H1 (cell line): ENCODE measurements around the gene SLC20A1. TPM values are rescaled to one million over a fixed set of nuclear protein-coding genes. Genes with fewer than 3 reads are reported as not detected.

ENCODE experiments used
- CTCF ChIA-PET: fragments of 300-600 bp; sonication (Branson Sonifier 250); formaldehyde crosslinking; loops from one replicate; lab custom pipeline; 2021; ENCODE audit not compliant: partially characterized antibody; lab: Charles Lee
- POLR2A ChIA-PET: fragments of 300-600 bp; sonication (Branson Sonifier 250); formaldehyde crosslinking; loops from one replicate; lab custom pipeline; 2021; ENCODE audit warnings: inconsistent platforms; ENCODE audit not compliant: partially characterized antibody; lab: Charles Lee
- DNase-seq, 2 experiments: peaks; one replicate each; pipeline versions ENCODE4 v3.0.0 to v3.0.0-alpha.2; 2010 to 2022; ENCODE audit warnings: low spot score in 2 of 2, low read depth in 1 of 2, mixed read lengths in 1 of 2
- FAIRE-seq: peaks from 2 replicates; lab custom pipeline; 2011; peaks lifted over from hg19 to GRCh38; lab: Jason Lieb, UNC
- H2AFZ ChIP-seq: 2 replicates; pipeline ENCODE4 v1.8.1; 2012; ENCODE audit warnings: low read length, inconsistent platforms
- H2AK5ac ChIP-seq: 2 replicates; pipeline ENCODE4 v1.6.1; 2013; ENCODE audit warnings: low read depth, low read length
- H2BK120ac ChIP-seq: replicated peaks from 2 replicates; pipeline ENCODE3; 2013; ENCODE audit warnings: low read depth, low read length, inconsistent platforms
- H2BK12ac ChIP-seq: 2 replicates; pipeline ENCODE4 v1.6.1; 2013; ENCODE audit warnings: low read depth, low read length
- H2BK15ac ChIP-seq: 2 replicates; pipeline ENCODE4 v1.6.1; 2013; ENCODE audit warnings: low read length
- H2BK20ac ChIP-seq: 2 replicates; pipeline ENCODE4 v1.6.1; 2013; ENCODE audit warnings: low read length
- H2BK5ac ChIP-seq: 2 replicates; pipeline ENCODE4 v1.6.1; 2013; ENCODE audit warnings: low read depth, low read length
- H3K14ac ChIP-seq: 2 replicates; pipeline ENCODE4 v1.6.1; 2013; ENCODE audit warnings: inconsistent platforms; ENCODE audit not compliant: insufficient read length
- H3K18ac ChIP-seq: 2 replicates; pipeline ENCODE4 v1.6.1; 2013; ENCODE audit warnings: low read length; ENCODE audit errors: extremely low read depth
- H3K23ac ChIP-seq: 2 replicates; pipeline ENCODE4 v1.6.1; 2013; ENCODE audit warnings: inconsistent platforms; ENCODE audit not compliant: insufficient read length
- H3K23me2 ChIP-seq: 2 replicates; pipeline ENCODE4 v1.6.1; 2013; ENCODE audit warnings: low read depth, low read length
- H3K27ac ChIP-seq: 2 replicates; pipeline ENCODE4 v1.6.1; 2011; ENCODE audit warnings: low read depth, low read length, inconsistent platforms
- H3K27me3 ChIP-seq, 4 experiments: replicated peaks in 1 of 4; 1 replicate in 1 of 4; 2 replicates in 3 of 4; pipeline versions ENCODE4 v1.6.1 to v1.8.1; 2011 to 2013; ENCODE audit warnings: low read length in 3 of 4, mild to moderate bottlenecking in 3 of 4, inconsistent platforms in 2 of 4, mixed read lengths in 2 of 4, moderate library complexity in 1 of 4; ENCODE audit not compliant: control insufficient read depth in 3 of 4, insufficient read depth in 3 of 4; ENCODE audit errors: extremely low read depth in 1 of 4
- H3K36me3 ChIP-seq, 4 experiments: 2 replicates each; pipeline versions ENCODE4 v1.6.1 to v1.8.1; 2011 to 2013; ENCODE audit warnings: mild to moderate bottlenecking in 4 of 4, low read length in 3 of 4, moderate library complexity in 2 of 4, control low read depth in 1 of 4, inconsistent platforms in 1 of 4; ENCODE audit not compliant: insufficient read depth in 4 of 4, control insufficient read depth in 2 of 4
- H3K4ac ChIP-seq: replicated peaks from 2 replicates; pipeline ENCODE3; 2013; ENCODE audit warnings: low read length, low read depth, mixed read lengths, inconsistent platforms; ENCODE audit not compliant: insufficient read length
- H3K4me1 ChIP-seq, 4 experiments: replicated peaks in 1 of 4; 1 replicate in 1 of 4; 2 replicates in 3 of 4; pipeline versions ENCODE4 v1.6.1 to v1.8.1; 2011 to 2013; ENCODE audit warnings: low read length in 3 of 4, inconsistent platforms in 2 of 4, mixed read lengths in 1 of 4; ENCODE audit not compliant: insufficient read depth in 4 of 4, control insufficient read depth in 3 of 4
- H3K4me2 ChIP-seq, 2 experiments: 2 replicates each; pipeline versions ENCODE4 v1.6.1 to v1.8.1; 2011 to 2013; ENCODE audit warnings: low read depth in 2 of 2, low read length in 2 of 2, control low read depth in 1 of 2, inconsistent platforms in 1 of 2, mild to moderate bottlenecking in 1 of 2; ENCODE audit not compliant: insufficient read depth in 1 of 2
- H3K4me3 ChIP-seq, 4 experiments: fragments of 200-600, 300-600 bp in 1 of 4; sonication (generic), shearing (Covaris generic), sonication (Bioruptor Twin) in 1 of 4; 2 replicates each; pipeline versions ENCODE4 v1.5.1 to v1.8.1; 2011 to 2016; ENCODE audit warnings: low read length in 4 of 4, low read depth in 3 of 4, control low read depth in 2 of 4, inconsistent platforms in 2 of 4, mild to moderate bottlenecking in 2 of 4, mixed read lengths in 1 of 4, moderate library complexity in 1 of 4; ENCODE audit not compliant: insufficient read depth in 2 of 4; ENCODE audit errors: extremely low read depth in 1 of 4
- H3K56ac ChIP-seq: replicated peaks from 2 replicates; pipeline ENCODE3; 2013; ENCODE audit warnings: low read depth, mild to moderate bottlenecking, mixed read lengths, low read length, inconsistent platforms; ENCODE audit not compliant: insufficient read length
- H3K79me1 ChIP-seq: 2 replicates; pipeline ENCODE4 v1.6.1; 2013; ENCODE audit warnings: low read depth, low read length, control low read depth
- H3K79me2 ChIP-seq, 2 experiments: 2 replicates each; pipeline versions ENCODE4 v1.6.1 to v1.8.1; 2012 to 2013; ENCODE audit warnings: low read length in 2 of 2, mild to moderate bottlenecking in 2 of 2, inconsistent platforms in 1 of 2; ENCODE audit not compliant: insufficient read depth in 2 of 2, control insufficient read depth in 1 of 2
- H3K9ac ChIP-seq, 4 experiments: replicated peaks in 1 of 4; 1 replicate in 1 of 4; 2 replicates in 3 of 4; pipeline versions ENCODE4 v1.6.1 to v1.8.1; 2011 to 2013; ENCODE audit warnings: low read depth in 3 of 4, low read length in 3 of 4, control low read depth in 2 of 4, mild to moderate bottlenecking in 2 of 4, moderate library complexity in 2 of 4, inconsistent platforms in 1 of 4; ENCODE audit errors: extremely low read depth in 1 of 4
- H3K9me3 ChIP-seq, 2 experiments: 2 replicates each; pipeline versions ENCODE4 v1.6.1 to v1.8.1; 2012 to 2013; ENCODE audit warnings: mild to moderate bottlenecking in 2 of 2, moderate library complexity in 2 of 2, control low read depth in 1 of 2, inconsistent platforms in 1 of 2, low read depth in 1 of 2, low read length in 1 of 2, mixed read lengths in 1 of 2; ENCODE audit not compliant: insufficient read depth in 2 of 2
- H4K20me1 ChIP-seq, 2 experiments: replicated peaks in 1 of 2; 2 replicates each; pipeline versions ENCODE3 to v1.8.1; 2011 to 2013; ENCODE audit warnings: inconsistent platforms in 2 of 2, low read length in 2 of 2, mild to moderate bottlenecking in 1 of 2; ENCODE audit not compliant: insufficient read depth in 2 of 2, control insufficient read depth in 1 of 2
- H4K5ac ChIP-seq: 2 replicates; pipeline ENCODE4 v1.6.1; 2013; ENCODE audit warnings: low read length, low read depth, mixed read lengths, inconsistent platforms; ENCODE audit not compliant: insufficient read length
- H4K8ac ChIP-seq: 2 replicates; pipeline ENCODE4 v1.8.0; 2013; ENCODE audit warnings: mild to moderate bottlenecking, moderate library complexity, low read length, inconsistent platforms; ENCODE audit not compliant: insufficient read depth; ENCODE audit errors: extremely low read depth
- H4K91ac ChIP-seq: replicated peaks from 2 replicates; pipeline ENCODE3; 2013; ENCODE audit warnings: low read length, mixed read lengths, inconsistent platforms; ENCODE audit not compliant: insufficient read length
- ATF2 ChIP-seq: IDR thresholded peaks from 2 replicates; pipeline ENCODE4 v1.6.1; 2012; ENCODE audit warnings: low read length, inconsistent platforms
- CREB1 ChIP-seq: IDR thresholded peaks from 2 replicates; pipeline ENCODE4 v1.6.1; 2012; ENCODE audit warnings: inconsistent platforms
- E2F6 ChIP-seq: IDR thresholded peaks from 2 replicates; pipeline ENCODE4 v1.6.1; 2012; ENCODE audit warnings: inconsistent platforms
- WGBS, 2 experiments: shearing (Covaris generic) in 1 of 2; methylation state at CpG; one replicate each; pipeline versions ENCODE4 v1.1.6 to v1.1.7; 2013 to 2015; ENCODE audit warnings: low lambda C conversion rate in 2 of 2, mixed read lengths in 2 of 2, inconsistent platforms in 1 of 2, low coverage in 1 of 2, missing lambda C conversion rate in 1 of 2; ENCODE audit not compliant: insufficient replicate concordance in 2 of 2, insufficient coverage in 1 of 2, insufficient read length in 1 of 2; ENCODE audit errors: extremely low coverage in 1 of 2, missing lambda C conversion rate in 1 of 2; 5-methylcytosine and 5-hydroxymethylcytosine counted together
- polyA plus RNA-seq, 7 experiments: library from polyadenylated mRNA; depleted of rRNA in 3 of 7; stranded (reverse) in 5 of 7; unstranded in 2 of 7; fragments of >200 nt in 5 of 7; fragments of 200-250 nt in 2 of 7; gene quantifications; 1 replicate in 5 of 7; 2 replicates in 1 of 7; 4 replicates in 1 of 7; pipeline versions ENCODE4 v1.2.1 to v1.2.3, GENCODE V29; 2011 to 2013; ENCODE audit warnings: missing spikeins in 2 of 7, mixed read lengths in 2 of 7
- total RNA-seq: library from RNA; stranded (reverse); fragmentation: NEBNext Ultra II Directional; extraction: Animal tissue kit (Norgen Biotek cat#: 25700); gene quantifications from 2 replicates; pipeline ENCODE4 v1.2.1, GENCODE V29; 2021

Gene SLC20A1
- total and polyA plus RNA-seq, 2 of the 8 experiments (the other 6 are each of a cell fraction or from before 2014, with no cell fraction given) = 42.6 to 105 TPM

- Histone ChIP-seq H2BK12ac (no peak overlapping the region), H3K4me1 (no peaks in the 10 kb centered on the region), H3K4ac (no peak overlapping the region), H2BK5ac (no peak overlapping the region), H2AK5ac (no peak overlapping the region), H4K8ac (no peak overlapping the region), H2AFZ (no peak overlapping the region), H3K79me2 (no peaks in the 10 kb centered on the region), H3K36me3 (no peaks in the 10 kb centered on the region), H3K27me3 (no peaks in the 10 kb centered on the region), H3K9ac (no peak overlapping the region), H3K79me1 (no peaks in the 10 kb centered on the region), H3K4me3 (no peak overlapping the region), H3K4me2 (no peak overlapping the region), H2BK15ac (no peak overlapping the region), H3K14ac (no peak overlapping the region), H2BK120ac (no peak overlapping the region), H4K5ac (no peak overlapping the region), H4K20me1 (no peaks in the 10 kb centered on the region), H3K27ac (no peak overlapping the region), H3K23ac (no peak overlapping the region), H4K91ac (no peak overlapping the region), H3K56ac (no peak overlapping the region), H3K23me2 (no peaks in the 10 kb centered on the region), H2BK20ac (no peak overlapping the region), H3K18ac (no peak overlapping the region), H3K9me3 (no peaks in the 10 kb centered on the region)
- WGBS, 2 experiments = 92% methylated on average over 3 of the region's 3 CpGs; no CpG with 5 or more reads in 1 of the 2 experiments
- DNase-seq (no peak), FAIRE-seq (no peak)
- ChIA-PET CTCF (interaction anchor here (0.6 to 8.9 kb wide), 7 partner anchors 15 to 124 kb away, joined by 3 to 57 read pairs (median 4); no protein-coding TSS in a partner anchor), POLR2A (interaction anchor here (1.1 kb wide), 1 partner anchor 42 kb away, joined by 3 read pairs; the partner anchor contains the start of gene SLC20A1)
- TF ChIP-seq CREB1 (no peak), ATF2 (no peak), E2F6 (no peak)
Observed at GRCh38 chr2:112602917-112603316, 42.8 kb upstream of the SLC20A1 start.
